GM12878 (cell line): ENCODE results near the gene ZDHHC14. TPM values are rescaled to one million over a fixed set of nuclear protein-coding genes. Genes with fewer than 3 reads are reported as not detected.

Experiments used
- CBX5 ChIP-seq: sonication (generic); IDR thresholded peaks from 2 replicates; pipeline ENCODE4 v1.6.1; 2016; ENCODE audit warnings: low read depth, moderate library complexity, mild to moderate bottlenecking, inconsistent platforms
- GABPA ChIP-seq: IDR thresholded peaks from 2 replicates; pipeline ENCODE4 v1.6.1; 2014; ENCODE audit warnings: antibody characterized with exemption, low read depth, mild to moderate bottlenecking, inconsistent platforms
- HDAC2 ChIP-seq: fragments of 200-600 bp; sonication (generic); IDR thresholded peaks from 2 replicates; pipeline ENCODE4 v1.6.1; 2017
- NFXL1 ChIP-seq: fragments of 450-650 bp; IDR thresholded peaks from 2 replicates; pipeline ENCODE4 v1.6.1; 2017; ENCODE audit warnings: antibody characterized with exemption, mild to moderate bottlenecking, borderline replicate concordance
- POLR2AphosphoS2 ChIP-seq: IDR thresholded peaks from 2 replicates; pipeline ENCODE4 v1.6.1; 2011; ENCODE audit warnings: low read depth, mild to moderate bottlenecking, low read length, improper control_type of control experiment, moderate library complexity
- RBBP5 ChIP-seq: fragments of 200-600 bp; sonication (generic); conservative IDR thresholded peaks from 2 replicates; pipeline ENCODE4 v1.6.1; 2016
- SMAD1 ChIP-seq: fragments of 450-650 bp; IDR thresholded peaks from 2 replicates; pipeline ENCODE4 v1.6.1; 2018; ENCODE audit warnings: mild to moderate bottlenecking, low read depth; ENCODE audit not compliant: partially characterized antibody
- SRF ChIP-seq, 2 experiments: IDR thresholded peaks; 2 replicates each; pipeline ENCODE4 v1.6.1; 2011; ENCODE audit warnings: low read depth in 2 of 2, low read length in 2 of 2, mild to moderate bottlenecking in 1 of 2, moderate library complexity in 1 of 2
- TCF3 ChIP-seq: IDR thresholded peaks from 2 replicates; pipeline ENCODE4 v1.6.1; 2012; ENCODE audit warnings: low read depth, mild to moderate bottlenecking, low read length, borderline replicate concordance; ENCODE audit not compliant: insufficient read depth
- WRNIP1 ChIP-seq: IDR thresholded peaks from 2 replicates; pipeline ENCODE4 v1.6.1; 2011; ENCODE audit warnings: low read depth, low read length, improper control_type of control experiment, borderline replicate concordance
- polyA plus RNA-seq, 11 experiments: library from polyadenylated mRNA; depleted of rRNA in 4 of 11; unstranded in 6 of 11; stranded (reverse) in 5 of 11; fragments of >200 nt; fragmentation: Nextera tagmentation in 4 of 11; fragmentation: Illumina TruSeq in 1 of 11; extraction: Ambion mirVana in 4 of 11; extraction: Trizol in 1 of 11; gene quantifications; 1 replicate in 1 of 11; 2 replicates in 10 of 11; pipeline versions ENCODE4 v1.2.1 to v1.2.3, GENCODE V29; 2011 to 2016; ENCODE audit warnings: inconsistent platforms in 2 of 11, missing spikeins in 2 of 11, low read depth in 1 of 11
- total RNA-seq, 4 experiments: library from RNA; depleted of rRNA in 3 of 4; stranded (reverse); fragments of >200 nt in 3 of 4; fragmentation: Illumina TruSeq in 1 of 4; extraction: Trizol in 1 of 4; gene quantifications; 2 replicates each; pipeline versions ENCODE4 v1.2.1 to v1.2.3, GENCODE V29; 2013 to 2021
- TF ChIP-seq, protein P1 (sequence below): fragments of 450-650 bp; IDR thresholded peaks from 2 replicates; pipeline ENCODE4 v1.6.1; 2017; ENCODE audit warnings: borderline replicate concordance
- TF ChIP-seq, protein P2 (sequence below): fragments of 450-650 bp; IDR thresholded peaks from 2 replicates; pipeline ENCODE4 v1.6.1; 2017; ENCODE audit warnings: mild to moderate bottlenecking, moderate library complexity
- TF ChIP-seq, protein P3 (sequence below): IDR thresholded peaks from 2 replicates; pipeline ENCODE4 v1.6.1; 2011; ENCODE audit warnings: borderline replicate concordance, low read depth, mild to moderate bottlenecking, moderate library complexity, low read length; ENCODE audit not compliant: insufficient read depth, poor library complexity, severe bottlenecking

Gene ZDHHC14
- total and polyA plus RNA-seq, 10 of the 15 experiments (the other 5 are each of a cell fraction or from before 2014, with no cell fraction given), result 0.15 to 16.0 (median 0.76) TPM; not detected in 1

DNA sequence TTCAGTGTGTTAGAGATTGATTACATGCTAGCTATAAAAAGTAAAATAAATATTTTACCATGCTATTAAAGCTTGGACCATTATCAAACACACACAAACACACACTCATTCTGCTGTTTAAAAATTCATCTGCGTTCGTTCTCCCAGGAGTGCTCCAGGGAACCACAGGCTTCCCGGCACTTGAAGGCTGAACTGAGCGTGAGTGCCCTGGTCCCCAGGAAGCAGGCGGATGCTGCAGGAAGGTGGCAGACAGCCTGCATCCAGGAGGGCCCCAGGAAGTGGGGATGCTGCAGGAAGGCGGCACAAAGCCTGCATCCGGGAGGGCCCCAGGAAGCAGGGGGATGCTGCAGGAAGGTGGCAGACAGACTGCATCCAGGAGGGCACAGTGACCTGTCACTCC, 294.8 kb downstream of the ZDHHC14 start (continued):
- TF ChIP-seq NFXL1 (no peak), SRF (IDR thresholded peaks at IDR 0.05; ENCODE audit: low read depth in 2 of 2, low read length in 2 of 2) (no peak), POLR2AphosphoS2 (no peak), SMAD1 (no peak), GABPA (no peak), RBBP5 (no peak), TCF3 (no peak), WRNIP1 (no peak), CBX5 (no peak), HDAC2 (no peak)
- TF ChIP-seq, protein P1, sequence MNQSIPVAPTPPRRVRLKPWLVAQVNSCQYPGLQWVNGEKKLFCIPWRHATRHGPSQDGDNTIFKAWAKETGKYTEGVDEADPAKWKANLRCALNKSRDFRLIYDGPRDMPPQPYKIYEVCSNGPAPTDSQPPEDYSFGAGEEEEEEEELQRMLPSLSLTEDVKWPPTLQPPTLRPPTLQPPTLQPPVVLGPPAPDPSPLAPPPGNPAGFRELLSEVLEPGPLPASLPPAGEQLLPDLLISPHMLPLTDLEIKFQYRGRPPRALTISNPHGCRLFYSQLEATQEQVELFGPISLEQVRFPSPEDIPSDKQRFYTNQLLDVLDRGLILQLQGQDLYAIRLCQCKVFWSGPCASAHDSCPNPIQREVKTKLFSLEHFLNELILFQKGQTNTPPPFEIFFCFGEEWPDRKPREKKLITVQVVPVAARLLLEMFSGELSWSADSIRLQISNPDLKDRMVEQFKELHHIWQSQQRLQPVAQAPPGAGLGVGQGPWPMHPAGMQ, result no peak
- TF ChIP-seq, protein P2, sequence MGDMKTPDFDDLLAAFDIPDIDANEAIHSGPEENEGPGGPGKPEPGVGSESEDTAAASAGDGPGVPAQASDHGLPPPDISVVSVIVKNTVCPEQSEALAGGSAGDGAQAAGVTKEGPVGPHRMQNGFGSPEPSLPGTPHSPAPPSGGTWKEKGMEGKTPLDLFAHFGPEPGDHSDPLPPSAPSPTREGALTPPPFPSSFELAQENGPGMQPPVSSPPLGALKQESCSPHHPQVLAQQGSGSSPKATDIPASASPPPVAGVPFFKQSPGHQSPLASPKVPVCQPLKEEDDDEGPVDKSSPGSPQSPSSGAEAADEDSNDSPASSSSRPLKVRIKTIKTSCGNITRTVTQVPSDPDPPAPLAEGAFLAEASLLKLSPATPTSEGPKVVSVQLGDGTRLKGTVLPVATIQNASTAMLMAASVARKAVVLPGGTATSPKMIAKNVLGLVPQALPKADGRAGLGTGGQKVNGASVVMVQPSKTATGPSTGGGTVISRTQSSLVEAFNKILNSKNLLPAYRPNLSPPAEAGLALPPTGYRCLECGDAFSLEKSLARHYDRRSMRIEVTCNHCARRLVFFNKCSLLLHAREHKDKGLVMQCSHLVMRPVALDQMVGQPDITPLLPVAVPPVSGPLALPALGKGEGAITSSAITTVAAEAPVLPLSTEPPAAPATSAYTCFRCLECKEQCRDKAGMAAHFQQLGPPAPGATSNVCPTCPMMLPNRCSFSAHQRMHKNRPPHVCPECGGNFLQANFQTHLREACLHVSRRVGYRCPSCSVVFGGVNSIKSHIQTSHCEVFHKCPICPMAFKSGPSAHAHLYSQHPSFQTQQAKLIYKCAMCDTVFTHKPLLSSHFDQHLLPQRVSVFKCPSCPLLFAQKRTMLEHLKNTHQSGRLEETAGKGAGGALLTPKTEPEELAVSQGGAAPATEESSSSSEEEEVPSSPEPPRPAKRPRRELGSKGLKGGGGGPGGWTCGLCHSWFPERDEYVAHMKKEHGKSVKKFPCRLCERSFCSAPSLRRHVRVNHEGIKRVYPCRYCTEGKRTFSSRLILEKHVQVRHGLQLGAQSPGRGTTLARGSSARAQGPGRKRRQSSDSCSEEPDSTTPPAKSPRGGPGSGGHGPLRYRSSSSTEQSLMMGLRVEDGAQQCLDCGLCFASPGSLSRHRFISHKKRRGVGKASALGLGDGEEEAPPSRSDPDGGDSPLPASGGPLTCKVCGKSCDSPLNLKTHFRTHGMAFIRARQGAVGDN, result no peak
- TF ChIP-seq, protein P3, sequence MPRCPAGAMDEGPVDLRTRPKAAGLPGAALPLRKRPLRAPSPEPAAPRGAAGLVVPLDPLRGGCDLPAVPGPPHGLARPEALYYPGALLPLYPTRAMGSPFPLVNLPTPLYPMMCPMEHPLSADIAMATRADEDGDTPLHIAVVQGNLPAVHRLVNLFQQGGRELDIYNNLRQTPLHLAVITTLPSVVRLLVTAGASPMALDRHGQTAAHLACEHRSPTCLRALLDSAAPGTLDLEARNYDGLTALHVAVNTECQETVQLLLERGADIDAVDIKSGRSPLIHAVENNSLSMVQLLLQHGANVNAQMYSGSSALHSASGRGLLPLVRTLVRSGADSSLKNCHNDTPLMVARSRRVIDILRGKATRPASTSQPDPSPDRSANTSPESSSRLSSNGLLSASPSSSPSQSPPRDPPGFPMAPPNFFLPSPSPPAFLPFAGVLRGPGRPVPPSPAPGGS, result no peak
- TF ChIP-seq, all 136 proteins: peak for 0
